NOMO-1 treated with DMSO at 0.1 percent for 48 hours (cell line): Measurements from ENCODE around the gene UBAP2.
"Not testable (repeated sequence)": the region's sequence is repeated elsewhere in the genome, so short reads cannot be mapped to it uniquely, and the experiment has no call there.

Experiments used
- DNase-seq: peaks from one replicate; lab custom pipeline; 2025; ENCODE audit not compliant: unreplicated experiment; lab: John Stamatoyannopoulos, UW

The UBAP2 gene

DNA sequence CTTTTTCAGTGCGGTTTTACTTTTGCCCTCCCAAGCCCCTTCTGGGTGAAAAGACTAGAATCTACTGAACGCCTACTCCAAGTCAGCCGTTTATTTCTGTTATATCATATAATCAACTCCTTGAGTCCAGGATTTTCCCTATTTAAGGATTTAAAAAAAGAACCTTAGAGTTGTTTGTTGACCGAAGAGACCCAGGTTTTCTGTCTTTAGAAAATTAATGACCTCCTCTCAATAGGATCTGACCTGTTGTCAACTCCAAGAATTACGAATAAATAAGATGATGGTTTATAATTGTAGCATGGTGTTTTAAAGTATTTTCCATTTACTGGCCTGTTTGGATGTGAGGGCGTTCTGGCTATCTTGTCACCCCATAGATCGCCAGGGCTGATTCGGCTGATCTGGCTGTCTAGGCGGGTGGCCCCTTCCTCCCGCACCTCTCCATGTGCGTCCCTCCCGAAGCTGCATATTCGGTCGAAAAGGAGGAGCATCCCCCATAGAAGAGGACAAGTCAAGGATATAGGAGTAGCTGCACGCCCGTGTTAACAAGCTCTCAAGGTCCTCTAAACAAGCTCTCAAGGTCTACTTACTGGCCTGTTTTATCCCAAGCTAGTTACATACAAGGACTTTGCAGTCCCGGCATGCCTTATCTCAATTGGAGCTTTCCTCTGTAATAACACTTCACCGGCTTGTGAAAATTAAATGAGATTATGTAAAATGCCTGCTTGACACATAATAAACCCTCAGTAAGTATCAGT is 1.1 kb upstream of the UBAP2 start:
- DNase-seq: no peak

DNA sequence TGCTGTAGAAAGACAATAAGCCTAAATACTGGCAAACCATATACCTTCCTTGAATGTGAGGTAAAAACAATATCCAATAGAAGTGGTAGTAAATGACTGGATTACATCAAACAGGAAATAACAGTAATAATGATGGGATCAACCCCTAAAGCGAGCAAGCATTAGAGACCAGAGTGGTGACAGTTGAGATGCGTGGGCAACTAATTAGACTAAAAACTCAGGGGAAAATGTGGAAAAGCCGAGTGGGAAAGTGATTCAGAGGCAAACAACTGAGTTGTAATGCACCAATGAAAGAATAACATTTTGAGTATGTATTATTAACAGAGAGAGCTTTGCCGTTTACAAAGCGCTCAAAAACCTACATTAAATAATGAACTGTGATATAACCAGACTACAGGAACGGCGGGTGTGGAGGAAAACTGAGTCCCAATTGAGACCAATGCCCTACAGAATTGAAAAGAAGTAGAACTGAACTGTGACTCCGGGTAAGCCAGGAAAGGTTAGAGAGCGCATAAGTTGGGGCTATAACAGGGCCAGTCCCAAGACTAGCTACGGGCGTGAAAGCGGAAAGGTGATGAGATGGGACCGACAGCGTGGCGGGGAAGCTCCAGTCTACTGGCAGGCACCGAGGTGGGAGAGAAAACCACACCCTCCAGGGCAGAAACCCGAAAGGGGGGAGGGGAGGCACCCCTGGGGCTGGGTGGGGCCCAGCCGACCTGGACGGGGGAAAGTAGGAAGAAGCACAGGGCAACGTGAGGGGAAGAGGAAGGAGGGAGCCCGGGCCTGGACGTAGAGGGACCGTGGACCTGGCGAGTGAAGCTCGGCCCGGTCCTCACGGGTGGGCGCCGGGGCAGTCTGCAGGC is 592 bp downstream of the UBAP2 start:
- peak; percentile 86 for DNase-seq

DNA sequence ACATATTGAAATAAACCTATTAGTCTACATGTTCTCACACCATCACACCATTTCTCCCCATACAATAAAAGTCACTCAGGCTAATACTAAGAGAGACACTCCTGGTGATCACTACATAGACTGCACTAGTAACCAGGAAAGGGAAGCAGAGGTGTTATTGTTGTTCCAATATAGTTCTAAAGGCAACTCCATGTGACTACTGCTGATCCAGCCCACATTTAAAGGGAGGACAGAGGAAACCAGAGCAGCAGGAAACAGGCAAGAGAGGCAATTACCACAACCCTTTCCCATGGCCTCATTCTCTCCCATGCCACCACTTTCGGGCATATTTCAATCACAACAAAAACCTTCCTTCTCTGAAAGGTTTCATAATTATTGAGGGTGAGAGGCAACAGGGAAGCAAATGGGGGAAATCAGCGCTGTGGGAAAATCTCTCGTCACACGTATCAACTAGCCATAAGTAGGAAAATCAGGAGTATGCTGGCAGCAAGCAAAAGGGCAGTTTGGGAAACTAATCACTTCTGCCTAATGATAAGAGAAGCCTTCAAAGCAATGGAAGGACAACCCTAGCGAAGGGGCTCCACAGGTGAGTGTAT is 1.8 kb downstream of the UBAP2 start:
- DNase-seq: peak; percentile 46

DNA sequence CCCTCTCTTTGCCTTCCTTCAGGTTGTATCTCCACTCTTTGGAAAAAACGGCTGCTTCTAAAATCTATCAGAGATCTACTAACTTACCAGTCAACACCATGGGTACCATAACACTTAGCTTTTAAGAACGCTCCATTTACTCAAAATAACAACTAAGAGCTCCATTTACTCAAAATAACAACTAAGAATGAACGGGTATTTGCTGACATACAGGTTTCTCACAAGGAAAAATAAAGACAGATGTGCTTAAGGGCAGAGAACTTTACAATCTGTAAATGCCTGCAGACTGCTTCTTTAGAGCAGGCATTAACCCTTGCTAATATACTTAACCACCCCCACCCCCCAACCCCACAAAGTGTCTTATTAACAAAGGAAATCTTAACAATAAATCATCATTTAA is 2.8 kb downstream of the UBAP2 start:
- DNase-seq: no peak

DNA sequence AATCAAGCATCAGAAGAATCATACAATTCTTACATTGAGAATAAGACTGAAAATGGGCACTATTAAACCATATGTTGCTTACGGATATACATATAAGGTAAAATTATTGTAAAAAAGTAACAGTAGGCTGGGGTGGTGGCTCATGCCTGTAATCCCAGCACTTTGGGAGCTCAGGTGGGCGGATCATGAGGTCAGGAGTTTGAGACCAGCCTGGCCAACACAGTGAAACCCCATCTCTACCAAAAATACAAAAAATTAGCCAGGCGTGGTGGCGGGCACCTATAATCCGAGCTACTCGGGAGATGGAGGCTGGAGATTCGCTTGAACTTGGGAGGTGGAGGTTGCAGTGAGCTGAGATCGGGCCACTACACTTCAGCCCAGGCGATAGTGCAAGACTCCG is 6.6 kb downstream of the UBAP2 start:
- DNase-seq: not testable (repeated sequence)

DNA sequence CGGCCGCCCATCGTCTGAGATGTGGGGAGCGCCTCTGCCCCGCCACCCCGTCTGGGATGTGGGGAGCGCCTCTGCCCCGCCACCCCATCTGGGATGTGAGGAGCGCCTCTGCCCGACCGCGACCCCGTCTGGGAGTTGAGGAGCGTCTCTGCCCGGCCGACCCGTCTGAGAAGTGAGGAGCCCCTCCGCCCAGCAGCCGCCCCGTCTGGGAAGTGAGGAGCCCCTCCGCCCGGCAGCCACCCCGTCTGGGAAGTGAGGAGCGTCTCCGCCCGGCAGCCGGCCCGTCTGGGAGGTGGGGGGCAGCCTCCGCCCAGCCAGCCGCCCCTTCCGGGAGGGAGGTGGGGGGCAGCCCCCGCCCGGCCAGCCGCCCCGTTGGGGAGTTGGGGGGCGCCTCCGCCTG is 9.8 kb downstream of the UBAP2 start:
- not testable (repeated sequence) for DNase-seq

DNA sequence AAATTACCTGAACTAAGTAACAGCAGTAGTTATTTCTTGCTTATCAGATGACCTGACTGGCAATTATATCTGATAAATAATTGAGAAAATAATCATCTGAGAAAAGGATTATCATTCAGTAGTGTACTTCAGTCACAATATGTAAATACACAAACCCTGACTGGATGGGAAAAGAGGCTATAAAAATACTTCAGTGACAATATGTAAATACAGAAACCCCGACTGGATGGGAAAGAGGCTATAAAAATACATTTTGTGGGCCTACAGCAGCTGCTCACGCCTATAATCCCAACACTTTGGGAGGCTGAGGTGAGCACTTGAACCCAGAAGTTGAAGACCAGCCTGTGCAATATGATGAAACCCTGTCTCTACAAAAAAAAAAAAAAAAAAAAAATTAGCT is 11.1 kb downstream of the UBAP2 start:
- no peak for DNase-seq

DNA sequence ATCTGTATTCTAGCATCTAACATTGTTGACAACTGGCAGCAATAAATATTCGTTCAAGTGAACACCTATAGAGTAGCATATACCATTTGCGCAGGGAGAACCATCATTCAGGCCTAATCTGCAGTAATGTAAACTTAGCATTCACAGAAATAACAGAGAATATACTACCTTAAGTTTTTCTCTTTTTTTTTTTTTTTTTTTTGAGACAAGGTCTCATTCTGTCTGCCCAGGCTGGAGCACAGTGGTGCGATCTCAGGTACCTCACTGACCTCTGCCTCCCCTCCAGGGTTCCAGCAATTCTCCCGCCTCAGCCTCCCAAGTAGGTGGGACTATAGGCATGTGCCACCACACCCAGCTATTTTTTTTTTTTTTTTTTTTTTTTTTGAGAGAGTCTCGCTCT is 12.1 kb downstream of the UBAP2 start:
- no peak for DNase-seq

DNA sequence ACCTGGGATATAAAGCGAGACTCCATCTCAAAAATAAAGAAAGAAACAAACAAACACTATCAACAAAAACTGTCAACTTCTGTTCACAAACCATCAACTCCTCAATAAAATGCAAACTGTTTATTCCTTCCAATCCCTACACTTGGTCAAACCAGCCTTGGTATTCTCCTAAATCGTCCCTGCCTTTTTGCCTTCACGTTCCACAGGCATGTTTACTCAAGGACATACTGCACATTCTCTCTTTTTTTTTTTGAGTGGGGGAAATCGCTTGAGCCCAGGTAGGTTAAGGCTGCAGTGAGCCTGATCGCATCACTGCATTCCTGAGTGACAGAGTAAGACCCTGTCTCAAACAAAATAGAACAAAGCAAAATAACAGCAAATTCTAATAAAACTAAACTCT is 13.0 kb downstream of the UBAP2 start:
- no peak for DNase-seq

DNA sequence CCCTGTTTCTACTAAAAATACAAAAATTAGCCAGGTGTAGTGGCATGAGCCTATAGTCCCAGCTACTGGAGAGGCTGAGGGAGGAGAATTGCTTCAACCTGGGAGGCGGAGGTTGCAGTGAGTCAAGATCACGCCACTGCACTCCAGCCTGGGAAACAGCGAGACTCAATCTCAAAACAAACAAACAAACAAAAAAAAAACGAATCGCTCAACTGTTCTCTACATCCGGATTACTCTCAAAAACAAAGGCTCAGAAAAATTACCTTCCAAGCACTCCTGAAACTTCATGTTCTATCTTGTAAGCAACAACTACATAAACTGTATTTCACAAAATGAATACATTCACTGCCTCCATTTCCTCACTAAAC is 14.0 kb downstream of the UBAP2 start:
- DNase-seq: no peak

DNA sequence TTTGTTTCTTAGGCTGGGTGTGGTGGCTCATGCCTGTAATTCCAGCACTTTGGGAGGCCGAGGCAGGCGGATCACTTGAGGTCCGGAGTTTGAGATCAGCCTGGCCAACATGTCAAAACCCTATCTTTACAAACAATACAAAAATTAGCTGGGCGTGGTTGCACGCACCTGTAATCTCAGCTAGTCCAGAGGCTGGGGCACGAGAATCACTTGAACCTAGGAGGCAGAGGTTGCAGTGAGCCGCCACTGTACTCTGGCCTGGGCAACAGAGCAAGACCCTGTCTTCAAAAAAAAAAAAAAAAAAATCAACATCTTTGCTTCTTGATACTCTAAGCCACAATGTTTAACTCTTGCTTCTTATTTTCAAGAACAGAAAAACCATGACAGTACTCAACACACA is 16.1 kb downstream of the UBAP2 start:
- DNase-seq: no peak

DNA sequence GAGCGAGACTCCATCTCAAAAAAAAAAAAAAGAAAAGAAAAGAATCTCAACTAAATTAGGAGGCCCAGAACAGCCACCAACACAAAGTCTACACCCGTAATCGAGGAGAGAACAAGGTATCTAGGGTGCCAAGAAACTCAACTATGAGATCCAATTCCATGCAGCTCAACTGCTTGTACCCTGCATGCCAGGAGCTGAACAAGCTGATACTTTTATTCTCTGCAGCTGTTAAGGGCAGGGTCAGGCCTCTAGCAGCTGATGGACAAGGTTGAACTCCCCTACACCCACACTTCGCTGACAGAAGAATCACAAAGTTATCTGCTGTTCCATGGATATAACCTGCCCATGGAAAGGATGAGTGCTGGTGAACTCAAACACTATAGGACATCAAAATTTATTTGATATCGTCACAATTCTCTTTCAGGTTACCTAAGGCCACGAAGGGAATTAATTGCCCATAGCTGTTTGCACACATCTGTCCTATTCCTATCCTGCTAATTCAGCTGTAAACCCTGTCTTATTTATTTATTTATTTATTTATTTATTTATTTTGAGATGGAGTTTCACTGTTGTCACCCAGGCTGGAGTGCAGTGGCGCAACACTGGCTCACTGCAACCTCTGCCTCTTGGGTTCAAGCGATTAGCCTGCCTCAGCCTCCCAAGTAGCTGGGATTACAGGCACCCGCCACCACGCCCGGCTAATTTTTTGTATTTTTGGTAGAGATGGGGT is 20.7 kb downstream of the UBAP2 start:
- DNase-seq: no peak

DNA sequence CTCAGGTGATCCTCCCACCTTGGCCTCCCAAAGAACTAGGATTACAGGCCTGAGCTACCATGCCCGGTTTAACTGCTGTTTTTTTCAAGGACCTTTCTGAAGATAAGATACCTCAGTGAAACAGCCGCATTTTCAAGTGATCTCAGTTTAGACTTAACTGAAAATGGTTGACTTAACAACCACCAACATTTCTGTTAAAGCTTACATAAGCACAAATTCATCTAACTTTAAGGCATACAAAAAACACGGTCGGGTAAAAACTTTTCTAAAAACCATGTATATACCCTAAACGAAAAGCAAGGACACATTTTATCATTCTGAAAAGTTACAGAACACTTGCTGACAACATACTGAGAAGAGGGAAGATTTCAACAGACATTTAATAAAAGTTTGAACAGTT is 22.9 kb downstream of the UBAP2 start:
- no peak for DNase-seq

DNA sequence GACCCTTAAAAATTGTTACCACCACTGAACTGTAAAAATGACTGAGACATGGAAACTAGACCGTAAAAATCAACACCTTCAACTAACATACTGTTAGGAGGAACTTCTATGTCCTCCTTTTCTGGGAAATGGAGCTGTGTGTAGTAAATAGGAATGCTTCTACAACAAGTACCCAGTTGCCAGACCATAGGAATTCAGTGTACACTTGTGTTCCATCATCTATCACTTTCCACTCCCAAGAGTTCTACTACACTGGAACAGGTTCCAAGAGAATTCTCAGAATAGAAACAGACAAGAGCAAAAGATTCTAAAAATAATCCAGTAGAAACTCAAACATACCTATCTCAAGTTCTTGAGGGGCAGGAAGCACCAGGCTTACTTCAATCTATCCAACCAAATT is 23.6 kb downstream of the UBAP2 start:
- DNase-seq: no peak

DNA sequence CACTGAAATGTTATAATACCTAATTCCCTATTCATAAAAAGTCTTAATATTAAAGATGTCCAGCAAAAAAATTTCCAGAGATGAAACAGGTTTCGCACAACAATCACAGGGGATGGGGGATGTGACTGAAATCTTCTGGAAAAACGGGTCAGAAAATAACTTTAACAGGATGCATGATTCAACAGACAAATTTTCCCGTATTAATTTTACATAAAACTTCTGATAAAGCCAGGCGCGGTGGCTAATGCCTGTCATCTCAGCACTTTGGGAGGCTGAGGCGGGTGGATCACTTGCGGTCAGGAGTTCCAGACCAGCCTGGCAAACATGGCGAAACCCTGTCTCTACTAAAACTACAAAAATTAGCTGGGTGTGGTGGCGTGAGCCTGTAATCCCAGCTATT is 24.2 kb downstream of the UBAP2 start:
- DNase-seq: not testable (repeated sequence)

DNA sequence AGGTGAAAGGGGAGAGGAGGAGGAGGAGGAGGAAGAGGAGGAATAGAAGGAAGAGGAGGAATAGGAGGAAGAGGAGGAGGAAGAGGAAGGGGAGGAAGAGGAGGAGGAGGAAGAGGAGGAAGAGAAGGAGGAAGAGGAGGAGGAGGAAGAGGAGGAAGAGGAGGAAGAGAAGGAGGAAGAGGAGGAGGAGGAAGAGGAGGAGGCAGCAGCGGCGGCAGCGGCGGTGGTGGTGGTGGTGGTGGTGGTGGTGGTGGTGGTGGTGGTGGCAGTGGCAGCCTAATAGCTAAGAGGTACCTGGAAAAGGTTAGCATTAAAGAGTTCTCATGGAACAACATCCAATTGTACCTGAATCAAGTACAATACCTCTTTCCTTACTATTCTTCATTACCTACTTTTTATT is 32.5 kb downstream of the UBAP2 start:
- DNase-seq: no peak

DNA sequence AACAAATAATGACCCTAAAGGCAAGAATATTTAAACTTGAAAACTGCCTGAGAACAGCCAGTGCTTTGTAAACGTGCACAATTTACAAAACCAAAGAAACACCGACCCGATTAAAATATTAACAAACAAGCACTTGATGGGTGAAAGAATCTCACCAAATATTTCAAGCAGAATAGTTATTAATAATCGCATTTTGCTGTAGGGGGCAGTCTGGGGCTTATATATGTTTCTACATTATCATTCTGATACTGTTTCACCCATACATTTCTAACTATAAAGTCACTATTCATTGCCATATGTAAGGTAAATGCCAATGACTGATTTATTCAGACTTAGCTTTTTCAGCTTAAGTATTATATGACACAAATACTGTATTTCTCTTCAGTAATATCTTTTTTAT is 37.7 kb downstream of the UBAP2 start:
- DNase-seq: no peak

DNA sequence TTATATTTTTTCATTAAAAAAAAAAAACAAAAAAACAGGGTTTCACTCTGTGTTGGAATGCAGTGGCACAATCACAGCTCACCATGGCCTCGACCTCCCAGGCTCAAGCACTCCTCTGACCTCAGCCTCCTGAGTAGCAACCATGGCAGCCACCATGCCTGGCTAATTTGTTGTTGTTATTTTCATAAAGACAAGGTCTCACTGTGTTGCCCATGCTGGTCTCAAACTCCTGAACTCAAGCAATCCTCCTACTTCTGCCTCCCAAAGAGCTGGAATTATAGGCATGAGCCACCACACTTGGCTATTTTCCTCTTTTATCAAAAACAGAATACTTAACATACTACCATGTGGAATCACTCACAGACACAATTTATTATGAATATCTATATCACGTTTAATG is 46.7 kb downstream of the UBAP2 start:
- DNase-seq: no peak

DNA sequence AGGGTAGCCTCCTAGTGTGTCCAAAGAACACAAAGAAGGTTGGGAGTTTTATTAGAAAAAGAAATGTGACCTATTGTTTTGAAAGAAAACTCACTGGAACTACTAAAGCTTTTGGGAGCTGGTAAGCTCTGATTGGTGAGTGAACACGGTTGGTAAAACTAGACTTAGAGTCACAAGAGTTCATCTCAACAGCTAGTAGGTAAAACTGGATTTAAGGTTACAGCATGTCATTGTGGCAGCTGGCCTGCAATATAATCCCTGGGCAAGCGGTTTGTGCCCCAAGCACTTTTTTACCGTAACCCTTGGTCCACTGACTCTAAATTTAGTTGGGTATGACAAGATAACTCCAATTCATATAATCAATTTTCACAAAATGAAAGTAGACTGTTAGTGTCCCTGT is 47.4 kb downstream of the UBAP2 start:
- DNase-seq: no peak

DNA sequence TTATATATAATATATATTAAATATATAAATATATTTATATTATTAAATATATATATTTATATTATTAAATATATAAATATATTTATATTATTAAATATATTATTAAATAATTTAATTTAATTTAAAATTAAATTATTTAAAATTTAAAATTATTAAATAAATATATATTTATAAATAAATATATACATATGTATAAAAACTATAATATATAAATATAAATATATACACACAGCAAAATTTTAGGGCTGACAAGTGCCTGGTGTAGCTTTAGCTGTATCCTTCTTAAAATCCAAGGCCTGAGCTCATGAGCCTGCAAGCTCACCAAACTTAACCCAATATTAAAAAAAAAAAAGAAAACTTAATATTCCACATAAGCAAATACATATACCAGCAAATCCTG is 53.2 kb downstream of the UBAP2 start:
- DNase-seq: no peak

DNA sequence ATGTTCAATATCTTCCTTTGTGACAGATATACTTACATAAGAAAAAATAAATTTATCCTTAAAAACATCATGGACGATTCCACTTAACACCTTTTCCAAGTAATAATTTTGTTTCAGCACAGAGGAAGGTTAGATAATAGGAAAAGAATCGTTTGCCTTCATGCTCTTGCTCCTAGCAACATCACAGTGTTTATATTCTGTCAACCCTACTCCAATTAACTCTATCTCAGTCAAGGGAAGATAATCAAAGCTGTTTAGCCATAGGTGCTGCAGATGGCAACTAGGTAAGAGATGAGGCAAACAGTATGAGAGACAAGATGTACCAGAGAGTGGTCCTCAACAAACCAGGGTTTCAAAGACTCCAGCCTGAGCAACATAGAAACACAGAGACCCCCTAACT is 55.6 kb downstream of the UBAP2 start:
- DNase-seq: no peak

DNA sequence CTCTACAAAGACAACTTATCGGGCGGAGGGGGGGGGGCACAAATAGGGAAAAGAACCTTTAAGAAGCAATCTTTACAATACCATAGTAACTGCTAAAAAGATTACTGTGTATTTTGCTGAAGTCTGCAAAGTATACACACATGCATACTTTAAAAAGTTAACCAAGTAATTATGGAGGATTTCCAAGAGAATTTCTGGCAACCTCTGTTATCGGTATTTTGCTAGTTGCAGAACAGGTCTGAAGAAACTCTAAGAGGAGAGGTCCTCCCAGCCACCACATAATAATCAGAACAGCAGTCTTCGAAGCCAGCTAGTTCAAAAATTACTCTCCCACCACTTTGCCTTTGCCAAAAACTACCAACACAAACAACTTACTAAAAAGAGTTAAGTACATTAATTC is 56.1 kb downstream of the UBAP2 start:
- DNase-seq: no peak
